ENCODE data around the gene ST6GALNAC3.

The ST6GALNAC3 gene

GRCh38 chr1:76668046-76668445 lies 593.5 kb downstream of the ST6GALNAC3 start:
- no peak for DNase-seq

- DNase-seq = no peak
Observed at GRCh38 chr1:76669131-76669530, 594.6 kb downstream of the ST6GALNAC3 start.

GRCh38 chr1:76669624-76670315 lies 595.2 kb downstream of the ST6GALNAC3 start:
- DNase-seq = no peak

DNA sequence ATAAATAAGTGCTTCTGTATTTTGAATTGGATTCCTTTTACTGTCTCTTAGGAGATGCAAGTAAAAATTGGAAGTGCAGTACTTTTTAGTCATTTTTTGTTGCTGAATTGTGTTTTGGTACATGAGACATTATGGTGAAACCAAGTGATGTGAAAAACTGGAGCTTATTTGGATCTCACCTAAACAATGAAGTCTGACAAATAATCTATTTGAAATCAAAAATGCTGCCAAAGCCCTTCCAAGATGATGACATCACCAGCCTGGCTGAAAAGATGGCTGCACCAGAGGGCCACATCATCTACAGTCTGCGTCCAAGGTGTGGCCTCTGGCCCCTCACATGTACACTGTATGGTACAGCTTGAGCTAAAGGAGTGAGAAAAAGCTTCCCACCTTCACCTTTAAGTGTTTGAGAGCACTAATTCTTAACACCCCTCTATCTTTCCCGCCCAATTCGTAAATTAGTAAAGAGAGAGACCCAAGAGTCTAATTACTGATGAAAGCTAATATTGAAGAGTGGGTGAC lies 600.2 kb downstream of the ST6GALNAC3 start:
- DNase-seq = no peak

DNA sequence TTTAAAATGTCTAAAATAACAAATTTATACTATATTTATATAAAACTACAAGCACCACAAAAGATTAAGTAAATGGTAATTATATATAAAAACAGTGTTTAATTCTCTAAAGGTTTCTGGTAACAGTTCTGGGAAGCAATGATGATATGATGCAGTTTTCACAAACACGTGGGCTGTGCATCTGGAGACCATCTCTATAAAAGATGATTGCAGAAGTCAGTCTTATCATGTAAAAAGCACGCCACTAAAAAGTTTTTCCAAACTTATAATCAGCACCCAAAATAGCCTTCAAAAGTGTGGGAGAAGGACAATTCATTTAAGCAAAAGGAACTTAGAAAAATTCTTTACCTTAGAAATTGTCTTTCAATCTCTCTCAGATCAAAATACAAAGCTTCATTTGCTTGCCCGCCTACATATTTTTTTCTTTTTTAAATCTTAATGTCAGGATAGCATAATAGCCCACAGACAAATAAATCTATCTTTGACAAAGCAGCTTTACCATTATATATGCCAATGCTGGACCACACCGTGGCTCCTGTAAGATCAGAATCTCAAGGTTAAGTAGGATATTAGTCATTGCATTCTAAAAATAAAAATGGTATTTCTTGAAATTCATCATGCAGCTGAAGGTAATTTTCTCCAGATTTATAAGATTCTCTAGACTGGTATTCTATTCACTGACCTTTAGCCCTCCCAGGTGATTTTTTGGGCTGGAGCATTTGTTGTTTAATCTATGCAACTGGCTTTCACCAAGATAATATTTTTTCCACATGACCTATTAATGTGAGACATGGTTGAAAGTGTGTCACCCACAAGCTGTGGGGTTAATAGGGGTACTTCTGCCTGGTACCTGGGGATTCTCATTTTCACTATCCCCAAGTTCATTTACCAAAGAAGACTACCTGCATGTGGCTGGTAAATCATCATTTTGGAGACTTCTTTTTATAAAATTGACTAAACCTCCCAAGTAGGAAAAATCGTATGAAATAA lies 603.2 kb downstream of the ST6GALNAC3 start:
- no peak for DNase-seq

- no peak for DNase-seq
Observed at GRCh38 chr1:76679534-76680152, 605.1 kb downstream of the ST6GALNAC3 start.

GRCh38 chr1:76680651-76681050 lies 606.1 kb downstream of the ST6GALNAC3 start:
- DNase-seq = no peak

DNA sequence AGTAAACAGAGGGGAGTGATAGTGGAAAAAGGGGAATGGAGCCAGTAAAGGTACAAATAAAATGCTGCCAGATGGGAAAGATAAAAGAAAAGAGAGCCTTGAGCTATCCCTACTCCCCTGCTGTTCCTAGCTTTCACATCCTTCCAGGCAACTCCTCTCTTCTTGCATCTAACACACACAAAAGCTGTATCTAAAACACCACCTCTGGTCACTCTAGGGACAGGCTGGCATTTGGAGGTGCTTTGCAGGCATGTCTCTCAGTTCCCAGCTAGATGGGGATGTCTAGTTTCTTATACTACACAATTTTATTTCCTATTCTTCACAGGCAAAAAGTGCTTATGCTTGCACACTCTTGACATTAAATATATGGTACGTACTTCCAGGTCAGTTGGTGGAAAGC lies 607.6 kb downstream of the ST6GALNAC3 start:
- no peak for DNase-seq
